Measurements from ENCODE around the gene ELK4. TPM values are rescaled to one million over a fixed set of nuclear protein-coding genes. Genes with fewer than 3 reads are reported as not detected.

ELK4 gene
- polyA plus RNA-seq, 1 donor (not counting 4 experiments of a cell fraction or from before 2014, with no cell fraction given): 8.6 TPM

DNA sequence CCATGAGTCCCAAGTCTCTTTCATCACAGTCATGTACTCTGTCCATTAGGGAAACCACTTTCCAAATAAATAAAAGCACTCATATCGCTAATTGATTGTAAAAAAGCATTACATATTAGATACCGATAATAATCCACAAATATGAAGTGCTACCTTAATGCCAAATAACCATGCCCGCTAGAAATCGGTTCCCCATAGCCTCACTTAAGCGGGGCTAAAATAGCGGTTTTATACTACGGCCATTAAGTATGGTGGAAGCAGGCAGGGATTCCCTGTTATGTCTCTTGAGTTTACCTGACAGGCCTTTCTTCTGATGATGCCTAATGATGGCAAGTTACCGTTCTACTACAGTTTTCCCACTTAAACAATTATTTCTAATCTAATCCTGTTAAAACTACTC lies 3.9 kb downstream of the ELK4 start:
- Histone ChIP-seq H3K9me3 (ENCODE audit: control insufficient read depth, low read depth, low read length) (no peaks in the 10 kb centered on the region), H4K20me1 (ENCODE audit: control insufficient read depth, extremely low read depth, insufficient read depth, low read length) (no peaks in the 10 kb centered on the region), H2AFZ (ENCODE audit: control insufficient read depth, low read length) (no peak overlapping the region), H3K27ac (ENCODE audit: control insufficient read depth, insufficient read depth, low read length) (no peak overlapping the region), H3K9me1 (ENCODE audit: control insufficient read depth, extremely low read depth, insufficient read depth, low read length) (no peaks in the 10 kb centered on the region), H3K27me3 (ENCODE audit: control insufficient read depth, extremely low read depth, insufficient read depth, low read length) (no peaks in the 10 kb centered on the region), H3K36me3 (ENCODE audit: control insufficient read depth in 2 of 2, extremely low read depth in 1 of 2, insufficient read depth in 2 of 2, low read length in 2 of 2) (peaks cover 0 to 2% of the 10 kb centered on the region in 2 experiments), H3K4me3 (ENCODE audit: control insufficient read depth in 2 of 3, extremely low read depth in 1 of 3, insufficient read depth in 2 of 3, low read depth in 1 of 3, low read length in 3 of 3) (no peak overlapping the region), H3K4me2 (ENCODE audit: control insufficient read depth, extremely low read depth, insufficient read depth, low read depth, low read length) (no peak overlapping the region), H3K4me1 (ENCODE audit: control insufficient read depth, extremely low read depth, insufficient read depth, low read length) (peaks cover 16% of the 10 kb centered on the region), H3K9ac (ENCODE audit: control insufficient read depth, extremely low read depth, insufficient read depth, low read length) (no peak overlapping the region), H3K79me2 (ENCODE audit: control insufficient read depth, insufficient read depth, low read length) (peaks cover 57% of the 10 kb centered on the region)
- dilution Hi-C loops (cut with MboI; ENCODE audit: extremely low pct_ligation_motif_present, low sequenced_read_pairs): no loop called here
- FAIRE-seq: no peak
- no peak for TF ChIP-seq EZH2 (IDR thresholded peaks at IDR 0.05; ENCODE audit: low read length)
- TF ChIP-seq CTCF (optimal IDR thresholded peaks at IDR 0.05 in 1 of 3, IDR thresholded peaks at IDR 0.05 in 1 of 3, conservative IDR thresholded peaks at IDR 0.05 in 1 of 3; ENCODE audit: extremely low read depth in 1 of 3, insufficient read depth in 2 of 3, low read length in 3 of 3): no peak
- no peak for DNase-seq (ENCODE audit: low read depth, low spot score)

DNA sequence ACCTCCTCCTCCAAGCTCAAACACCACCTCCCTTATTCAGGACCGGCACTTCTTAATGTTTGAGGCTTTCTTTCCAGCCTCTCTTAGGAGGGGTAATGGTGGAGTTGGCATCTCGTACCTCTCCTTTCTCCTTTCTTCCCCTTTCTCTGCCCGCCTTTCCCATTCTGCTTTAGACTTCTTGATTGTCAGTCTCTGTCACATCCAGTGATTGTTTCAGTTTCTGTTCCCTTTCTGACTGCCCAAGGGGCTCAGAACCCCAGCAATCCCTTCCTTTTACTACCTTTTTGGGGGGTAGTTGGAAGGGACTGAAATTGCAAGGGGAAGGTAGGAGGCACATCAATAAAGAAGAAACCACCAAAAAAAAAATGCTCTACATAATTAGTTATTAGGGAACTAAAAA lies 5.6 kb downstream of the ELK4 start:
- DNase-seq (ENCODE audit: low read depth, low spot score) (no peak), FAIRE-seq (no peak)
- no peaks in the 10 kb centered on the region for H3K9me3 ChIP-seq (ENCODE audit: control insufficient read depth, low read depth, low read length)
- peaks cover 57% of the 10 kb centered on the region for H3K79me2 ChIP-seq (ENCODE audit: control insufficient read depth, insufficient read depth, low read length)
- H4K20me1 ChIP-seq (ENCODE audit: control insufficient read depth, extremely low read depth, insufficient read depth, low read length): no peaks in the 10 kb centered on the region
- H3K36me3 ChIP-seq (ENCODE audit: control insufficient read depth in 2 of 2, extremely low read depth in 1 of 2, insufficient read depth in 2 of 2, low read length in 2 of 2): peaks cover 1 to 3% of the 10 kb centered on the region in 2 experiments
- TF ChIP-seq EZH2 (IDR thresholded peaks at IDR 0.05; ENCODE audit: low read length) (no peak), CTCF (optimal IDR thresholded peaks at IDR 0.05 in 1 of 3, IDR thresholded peaks at IDR 0.05 in 1 of 3, conservative IDR thresholded peaks at IDR 0.05 in 1 of 3; ENCODE audit: extremely low read depth in 1 of 3, insufficient read depth in 2 of 3, low read length in 3 of 3) (no peak)
- no peak overlapping the region for H2AFZ ChIP-seq (ENCODE audit: control insufficient read depth, low read length)
- H3K4me1 ChIP-seq (ENCODE audit: control insufficient read depth, extremely low read depth, insufficient read depth, low read length): peaks cover 7% of the 10 kb centered on the region
- no peak overlapping the region for H3K4me2 ChIP-seq (ENCODE audit: control insufficient read depth, extremely low read depth, insufficient read depth, low read depth, low read length)
- no peak overlapping the region for H3K4me3 ChIP-seq (ENCODE audit: control insufficient read depth in 2 of 3, extremely low read depth in 1 of 3, insufficient read depth in 2 of 3, low read depth in 1 of 3, low read length in 3 of 3)
- dilution Hi-C loops (cut with MboI; ENCODE audit: extremely low pct_ligation_motif_present, low sequenced_read_pairs): no loop called here
- H3K9ac ChIP-seq (ENCODE audit: control insufficient read depth, extremely low read depth, insufficient read depth, low read length): no peak overlapping the region
- no peaks in the 10 kb centered on the region for H3K9me1 ChIP-seq (ENCODE audit: control insufficient read depth, extremely low read depth, insufficient read depth, low read length)
- H3K27me3 ChIP-seq (ENCODE audit: control insufficient read depth, extremely low read depth, insufficient read depth, low read length): no peaks in the 10 kb centered on the region
- no peak overlapping the region for H3K27ac ChIP-seq (ENCODE audit: control insufficient read depth, insufficient read depth, low read length)
